ENCODE measurements around the gene PAK1. TPM values are rescaled to one million over a fixed set of nuclear protein-coding genes. Genes with fewer than 3 reads are reported as not detected.

PAK1 gene
- total and polyA plus RNA-seq, 2 donors (not counting 1 experiment from before 2014, with no cell fraction given): 34.6 to 37.7 TPM

DNA sequence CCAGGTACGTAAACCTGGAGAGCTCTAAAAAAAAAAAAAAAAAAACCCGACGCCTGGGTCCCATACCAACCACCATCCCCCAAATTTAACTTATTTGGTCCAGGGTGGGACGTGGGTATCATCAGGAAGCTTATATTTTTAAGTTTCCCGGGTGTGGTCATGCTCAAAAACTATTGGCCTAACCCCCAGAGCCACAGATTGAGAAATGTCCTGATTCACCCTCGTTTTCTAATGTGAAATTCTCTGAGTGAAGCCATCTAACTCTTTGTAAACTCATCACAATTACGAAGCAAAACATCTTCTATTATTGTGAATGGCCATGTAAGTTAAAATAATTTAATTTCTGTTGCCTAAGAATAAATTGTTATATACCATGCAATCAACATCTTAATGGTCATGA, 29.6 kb downstream of the PAK1 start:
- Histone ChIP-seq H3K9me3 (ENCODE audit: control insufficient read depth, insufficient read depth, low read depth, low read length) (no peaks in the 10 kb centered on the region), H3K27me3 (ENCODE audit: control insufficient read depth, insufficient read depth, low read length) (no peaks in the 10 kb centered on the region), H3K9ac (ENCODE audit: insufficient read depth, low read length) (no peak overlapping the region), H3K36me3 (ENCODE audit: control insufficient read depth, insufficient read depth, low read length) (no peaks in the 10 kb centered on the region), H3K4me3 (replicated peaks in 1 of 4; ENCODE audit: control extremely low read depth in 1 of 4, insufficient read depth in 1 of 4, low read depth in 3 of 4, low read length in 4 of 4) (no peak overlapping the region), H3K4me2 (ENCODE audit: extremely low read depth, insufficient read depth, low read length) (no peak overlapping the region), H3K79me2 (ENCODE audit: control insufficient read depth, insufficient read depth, low read length) (no peaks in the 10 kb centered on the region), H4K20me1 (ENCODE audit: control insufficient read depth, extremely low read depth, insufficient read depth, low read length) (peaks cover 1% of the 10 kb centered on the region), H3K4me1 (ENCODE audit: control insufficient read depth, extremely low read depth, insufficient read depth, low read length) (no peaks in the 10 kb centered on the region), H3K27ac (ENCODE audit: insufficient read depth, low read length) (no peak overlapping the region), H2AFZ (ENCODE audit: low read length) (no peak overlapping the region)
- no peak for TF ChIP-seq EZH2 (IDR thresholded peaks at IDR 0.05; ENCODE audit: low read length, missing control alignments)
- TF ChIP-seq, protein P1, sequence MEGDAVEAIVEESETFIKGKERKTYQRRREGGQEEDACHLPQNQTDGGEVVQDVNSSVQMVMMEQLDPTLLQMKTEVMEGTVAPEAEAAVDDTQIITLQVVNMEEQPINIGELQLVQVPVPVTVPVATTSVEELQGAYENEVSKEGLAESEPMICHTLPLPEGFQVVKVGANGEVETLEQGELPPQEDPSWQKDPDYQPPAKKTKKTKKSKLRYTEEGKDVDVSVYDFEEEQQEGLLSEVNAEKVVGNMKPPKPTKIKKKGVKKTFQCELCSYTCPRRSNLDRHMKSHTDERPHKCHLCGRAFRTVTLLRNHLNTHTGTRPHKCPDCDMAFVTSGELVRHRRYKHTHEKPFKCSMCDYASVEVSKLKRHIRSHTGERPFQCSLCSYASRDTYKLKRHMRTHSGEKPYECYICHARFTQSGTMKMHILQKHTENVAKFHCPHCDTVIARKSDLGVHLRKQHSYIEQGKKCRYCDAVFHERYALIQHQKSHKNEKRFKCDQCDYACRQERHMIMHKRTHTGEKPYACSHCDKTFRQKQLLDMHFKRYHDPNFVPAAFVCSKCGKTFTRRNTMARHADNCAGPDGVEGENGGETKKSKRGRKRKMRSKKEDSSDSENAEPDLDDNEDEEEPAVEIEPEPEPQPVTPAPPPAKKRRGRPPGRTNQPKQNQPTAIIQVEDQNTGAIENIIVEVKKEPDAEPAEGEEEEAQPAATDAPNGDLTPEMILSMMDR (conservative IDR thresholded peaks at IDR 0.05 in 1 of 2, IDR thresholded peaks at IDR 0.05 in 1 of 2; ENCODE audit: low read depth in 1 of 2, low read length in 2 of 2): no peak
- DNase-seq (ENCODE audit: low read depth in 2 of 2): no peak

DNA sequence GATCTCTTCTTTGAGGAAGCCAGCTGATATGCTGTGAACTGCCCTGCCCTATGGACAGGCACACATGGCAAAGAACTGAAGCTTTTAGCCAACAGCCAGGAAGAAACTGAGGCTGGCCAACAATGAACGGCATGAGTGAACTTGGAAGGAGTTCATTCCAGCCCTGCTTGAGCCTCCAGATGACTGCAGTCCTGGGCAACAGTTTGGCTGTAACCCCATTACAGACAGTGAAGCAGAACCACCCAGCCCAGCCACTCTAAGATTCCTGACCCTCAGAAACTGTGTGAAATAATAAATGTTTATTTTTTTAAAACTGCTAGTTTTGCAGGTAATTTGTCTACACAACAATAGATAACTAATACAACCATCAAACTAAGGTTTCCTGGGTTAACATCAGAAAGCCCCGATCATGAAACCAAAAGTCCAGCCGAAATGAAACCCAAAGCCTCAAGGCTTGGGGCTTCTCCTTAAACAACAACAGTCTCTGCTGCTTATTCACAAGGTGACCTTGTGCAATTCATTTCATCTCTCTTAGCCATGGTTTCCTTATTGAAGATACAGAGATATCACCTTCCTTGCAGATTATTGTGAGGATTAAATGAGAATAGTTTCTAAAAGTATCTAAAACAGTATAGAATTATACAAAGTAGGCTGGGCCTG, 31.4 kb downstream of the PAK1 start:
- Histone ChIP-seq H2AFZ (ENCODE audit: low read length) (no peak overlapping the region), H3K36me3 (ENCODE audit: control insufficient read depth, insufficient read depth, low read length) (no peaks in the 10 kb centered on the region), H3K79me2 (ENCODE audit: control insufficient read depth, insufficient read depth, low read length) (no peaks in the 10 kb centered on the region), H3K4me1 (ENCODE audit: control insufficient read depth, extremely low read depth, insufficient read depth, low read length) (no peaks in the 10 kb centered on the region), H3K27ac (ENCODE audit: insufficient read depth, low read length) (no peak overlapping the region), H3K4me2 (ENCODE audit: extremely low read depth, insufficient read depth, low read length) (no peak overlapping the region), H3K9ac (ENCODE audit: insufficient read depth, low read length) (no peak overlapping the region), H3K27me3 (ENCODE audit: control insufficient read depth, insufficient read depth, low read length) (no peaks in the 10 kb centered on the region), H3K9me3 (ENCODE audit: control insufficient read depth, insufficient read depth, low read depth, low read length) (no peaks in the 10 kb centered on the region), H3K4me3 (replicated peaks in 1 of 4; ENCODE audit: control extremely low read depth in 1 of 4, insufficient read depth in 1 of 4, low read depth in 3 of 4, low read length in 4 of 4) (no peak overlapping the region), H4K20me1 (ENCODE audit: control insufficient read depth, extremely low read depth, insufficient read depth, low read length) (peaks cover 1% of the 10 kb centered on the region)
- no peak for DNase-seq (ENCODE audit: low read depth in 2 of 2)
- TF ChIP-seq, protein P1 (conservative IDR thresholded peaks at IDR 0.05 in 1 of 2, IDR thresholded peaks at IDR 0.05 in 1 of 2; ENCODE audit: low read depth in 1 of 2, low read length in 2 of 2): no peak
- TF ChIP-seq EZH2 (IDR thresholded peaks at IDR 0.05; ENCODE audit: low read length, missing control alignments): no peak

DNA sequence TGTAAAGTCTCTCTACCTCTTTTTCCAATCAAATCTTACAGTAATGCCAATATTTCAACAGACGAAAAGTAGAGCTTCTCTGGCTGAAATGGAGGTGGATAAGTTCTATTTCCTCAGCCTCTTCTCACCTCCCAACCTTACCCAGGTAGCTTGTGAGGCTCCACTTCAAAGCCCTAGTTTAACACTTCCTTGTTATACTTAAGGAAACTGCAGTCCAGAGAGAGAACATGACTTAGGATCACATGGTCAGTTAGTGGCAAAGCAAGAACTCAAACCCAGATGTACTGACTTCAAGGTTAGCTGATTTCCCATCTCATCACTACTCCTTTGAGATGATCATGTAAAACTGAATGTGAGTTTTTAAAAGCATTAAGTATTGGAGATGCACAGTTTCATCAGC, 32.5 kb downstream of the PAK1 start:
- H3K4me2 ChIP-seq (ENCODE audit: extremely low read depth, insufficient read depth, low read length): no peak overlapping the region
- H3K27ac ChIP-seq (ENCODE audit: insufficient read depth, low read length): no peak overlapping the region
- DNase-seq (ENCODE audit: low read depth in 2 of 2): no peak
- H3K4me3 ChIP-seq (replicated peaks in 1 of 4; ENCODE audit: control extremely low read depth in 1 of 4, insufficient read depth in 1 of 4, low read depth in 3 of 4, low read length in 4 of 4): no peak overlapping the region
- H3K4me1 ChIP-seq (ENCODE audit: control insufficient read depth, extremely low read depth, insufficient read depth, low read length): no peaks in the 10 kb centered on the region
- no peaks in the 10 kb centered on the region for H3K36me3 ChIP-seq (ENCODE audit: control insufficient read depth, insufficient read depth, low read length)
- H3K79me2 ChIP-seq (ENCODE audit: control insufficient read depth, insufficient read depth, low read length): no peaks in the 10 kb centered on the region
- H3K9ac ChIP-seq (ENCODE audit: insufficient read depth, low read length): no peak overlapping the region
- TF ChIP-seq EZH2 (IDR thresholded peaks at IDR 0.05; ENCODE audit: low read length, missing control alignments): no peak
- TF ChIP-seq, protein P1 (conservative IDR thresholded peaks at IDR 0.05 in 1 of 2, IDR thresholded peaks at IDR 0.05 in 1 of 2; ENCODE audit: low read depth in 1 of 2, low read length in 2 of 2): no peak
- H4K20me1 ChIP-seq (ENCODE audit: control insufficient read depth, extremely low read depth, insufficient read depth, low read length): no peaks in the 10 kb centered on the region
- no peak overlapping the region for H2AFZ ChIP-seq (ENCODE audit: low read length)
- H3K9me3 ChIP-seq (ENCODE audit: control insufficient read depth, insufficient read depth, low read depth, low read length): no peaks in the 10 kb centered on the region
- no peaks in the 10 kb centered on the region for H3K27me3 ChIP-seq (ENCODE audit: control insufficient read depth, insufficient read depth, low read length)
